Small intestine (tissue), 7 donors: Measurements from ENCODE around the gene HSD3B7. TPM values are rescaled to one million over a fixed set of nuclear protein-coding genes. Genes with fewer than 3 reads are reported as not detected.

Source experiments
- DNase-seq, 2 donors: peaks; one replicate each; pipeline versions ENCODE4 v3.0.0 to v3.0.0-alpha.2; 2013
- FAIRE-seq: peaks from 2 replicates; lab custom pipeline; 2012; peaks lifted over from hg19 to GRCh38; lab: Jason Lieb, UNC
- H3K27ac ChIP-seq, 3 donors: one replicate each; pipeline ENCODE4 v1.5.1; 2013; ENCODE audit warnings: low read length in 2 of 3, mild to moderate bottlenecking in 2 of 3, control low read depth in 1 of 3, inconsistent platforms in 1 of 3, low read depth in 1 of 3, moderate library complexity in 1 of 3
- H3K27me3 ChIP-seq, 3 donors: one replicate each; pipeline ENCODE4 v1.6.1; 2013; ENCODE audit warnings: low read length in 3 of 3, inconsistent platforms in 1 of 3; ENCODE audit not compliant: control insufficient read depth in 3 of 3, insufficient read depth in 3 of 3
- H3K36me3 ChIP-seq, 3 donors: one replicate each; pipeline ENCODE4 v1.6.1; 2013; ENCODE audit warnings: low read length in 3 of 3, inconsistent platforms in 1 of 3, low read depth in 1 of 3, mild to moderate bottlenecking in 1 of 3, moderate library complexity in 1 of 3; ENCODE audit not compliant: control insufficient read depth in 3 of 3, insufficient read depth in 2 of 3
- H3K4me1 ChIP-seq, 3 donors: one replicate each; pipeline ENCODE4 v1.6.1; 2013; ENCODE audit warnings: low read length in 2 of 3, inconsistent platforms in 1 of 3, low read depth in 1 of 3, mild to moderate bottlenecking in 1 of 3, moderate library complexity in 1 of 3; ENCODE audit not compliant: control insufficient read depth in 3 of 3, insufficient read depth in 2 of 3
- H3K4me3 ChIP-seq, 3 donors: one replicate each; pipeline ENCODE4 v1.5.1; 2013; ENCODE audit warnings: low read length in 3 of 3, control low read depth in 1 of 3, inconsistent platforms in 1 of 3, low read depth in 1 of 3, mild to moderate bottlenecking in 1 of 3, moderate library complexity in 1 of 3
- H3K9me3 ChIP-seq, 2 donors: one replicate each; pipeline ENCODE4 v1.6.1; 2013; ENCODE audit warnings: low read depth in 1 of 2, low read length in 1 of 2; ENCODE audit not compliant: control insufficient read depth in 2 of 2, insufficient read depth in 1 of 2
- WGBS, 3 donors: extraction: QIAGEN DNeasy Blood & Tissue Kit; methylation state at CpG; one replicate each; pipeline ENCODE4 v1.1.7; 2013; 5-methylcytosine and 5-hydroxymethylcytosine counted together
- polyA plus RNA-seq, 4 donors: library from polyadenylated mRNA; stranded (reverse) in 3 of 4; unstranded in 1 of 4; fragments of 200-250 nt in 3 of 4; fragments of 120-200 nt in 1 of 4; gene quantifications; one replicate each; pipeline versions ENCODE4 v1.2.1 to v1.2.3, GENCODE V29; 2013
- donor health status: healthy with polysubstance abuse.
- donor health status: control.
- donor health status: control.
- donor health status: Bipolar disorder and iron deficiency.
- donor health status: healthy.

Gene HSD3B7
- polyA plus RNA-seq, 4 donors, result 15.9 to 48.9 (median 23.2) TPM

DNA sequence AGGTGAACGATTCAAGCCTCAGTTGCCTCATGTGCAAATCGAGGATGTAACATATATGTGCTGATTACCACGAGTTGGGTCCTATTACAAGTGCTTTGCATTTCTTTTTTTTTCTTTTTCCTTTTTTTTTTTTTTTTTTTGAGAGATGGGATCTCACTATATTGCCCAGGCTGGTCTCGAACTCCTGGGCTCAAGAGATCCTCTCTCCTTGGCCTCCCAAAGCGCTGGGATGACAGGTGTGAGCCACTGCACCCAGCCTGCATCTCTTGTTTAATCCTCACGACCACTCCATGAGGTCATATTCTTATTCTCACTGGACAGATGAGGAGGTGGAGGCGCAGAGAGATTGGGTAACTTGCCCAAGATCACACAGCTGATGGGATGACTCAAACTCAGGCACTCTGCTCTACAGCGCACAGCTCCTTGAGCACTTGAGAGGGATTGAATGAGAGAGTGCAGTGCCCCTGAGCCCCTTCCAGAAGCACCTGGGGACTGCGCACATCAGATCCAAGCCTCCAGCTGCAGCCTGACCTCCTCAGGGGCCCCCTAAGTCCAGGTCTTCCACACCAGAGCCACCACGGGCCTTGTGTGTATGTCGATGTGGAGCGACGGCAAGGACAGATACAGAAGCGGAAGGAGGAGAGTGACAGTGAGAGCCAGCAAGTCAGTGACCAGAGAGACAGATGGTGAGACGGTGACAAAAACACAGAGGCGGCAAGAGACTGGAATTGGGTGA is 20.5 kb downstream of the HSD3B7 start:
- peaks cover 0 to 8% (median 0%) of the 10 kb centered on the region in 3 donors for H3K4me1 ChIP-seq
- FAIRE-seq (no peak), DNase-seq (no peak)
- H3K27me3 ChIP-seq, result peaks cover 0 to 46% (median 2%) of the 10 kb centered on the region in 3 donors
- 63 to 70% (median 69%) methylated on average over 16 of the region's 16 CpGs for WGBS, 3 donors
- no peaks in the 10 kb centered on the region for H3K9me3 ChIP-seq
- H3K27ac ChIP-seq, result no peak overlapping the region
- no peaks in the 10 kb centered on the region for H3K36me3 ChIP-seq
- no peak overlapping the region for H3K4me3 ChIP-seq

DNA sequence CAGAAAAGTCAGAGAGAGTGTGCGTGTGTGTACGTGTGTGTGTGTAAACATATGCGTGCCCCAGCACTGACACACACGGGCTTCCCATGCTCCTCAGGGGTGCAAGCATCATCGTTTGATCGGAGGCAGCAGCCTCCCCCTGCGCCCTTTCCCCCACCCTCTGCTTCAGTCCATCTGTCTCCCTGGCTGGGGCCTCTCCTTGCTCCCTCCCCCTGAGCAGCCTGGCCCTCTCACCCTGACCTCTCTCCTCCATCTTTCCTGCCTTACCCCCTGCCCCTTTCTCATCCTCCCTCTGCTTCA is 21.0 kb downstream of the HSD3B7 start:
- DNase-seq (no peak), FAIRE-seq (no peak)
- H3K9me3 ChIP-seq, result no peaks in the 10 kb centered on the region
- H3K27ac ChIP-seq, result no peak overlapping the region
- H3K4me1 ChIP-seq, result peaks cover 0 to 8% (median 0%) of the 10 kb centered on the region in 3 donors
- no peaks in the 10 kb centered on the region for H3K36me3 ChIP-seq
- H3K4me3 ChIP-seq, result no peak overlapping the region
- 35 to 59% (median 44%) methylated on average over 6 to 7 of the region's 7 CpGs for WGBS, 3 donors
- peaks cover 0 to 51% (median 4%) of the 10 kb centered on the region in 3 donors for H3K27me3 ChIP-seq

DNA sequence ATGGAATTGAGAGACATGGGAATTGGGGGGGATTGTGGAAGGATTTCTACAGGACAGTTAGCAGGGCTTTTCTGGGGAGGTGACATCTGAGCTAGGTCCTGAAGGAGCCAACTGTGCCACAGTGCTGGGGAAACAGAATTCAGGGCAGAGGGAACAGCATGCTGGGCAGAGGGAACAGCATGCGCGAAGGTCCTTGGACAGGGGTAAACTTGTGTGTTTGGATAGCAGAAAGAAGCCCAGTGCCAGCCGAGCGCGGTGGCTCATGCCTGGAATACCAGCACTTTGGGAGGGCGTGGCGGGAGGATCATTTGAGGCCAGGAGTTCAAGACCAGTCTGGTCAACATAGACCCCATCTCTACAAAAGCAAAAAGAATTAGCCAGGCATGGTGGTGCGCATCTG is 21.6 kb downstream of the HSD3B7 start:
- Histone ChIP-seq H3K4me1 (peaks cover 0 to 7% (median 0%) of the 10 kb centered on the region in 3 donors), H3K9me3 (no peaks in the 10 kb centered on the region), H3K36me3 (no peaks in the 10 kb centered on the region), H3K4me3 (no peak overlapping the region), H3K27ac (no peak overlapping the region), H3K27me3 (peaks cover 0 to 56% (median 9%) of the 10 kb centered on the region in 3 donors)
- WGBS, 3 donors, result 83 to 90% (median 88%) methylated on average over 8 of the region's 8 CpGs
- no peak for DNase-seq
- no peak for FAIRE-seq

DNA sequence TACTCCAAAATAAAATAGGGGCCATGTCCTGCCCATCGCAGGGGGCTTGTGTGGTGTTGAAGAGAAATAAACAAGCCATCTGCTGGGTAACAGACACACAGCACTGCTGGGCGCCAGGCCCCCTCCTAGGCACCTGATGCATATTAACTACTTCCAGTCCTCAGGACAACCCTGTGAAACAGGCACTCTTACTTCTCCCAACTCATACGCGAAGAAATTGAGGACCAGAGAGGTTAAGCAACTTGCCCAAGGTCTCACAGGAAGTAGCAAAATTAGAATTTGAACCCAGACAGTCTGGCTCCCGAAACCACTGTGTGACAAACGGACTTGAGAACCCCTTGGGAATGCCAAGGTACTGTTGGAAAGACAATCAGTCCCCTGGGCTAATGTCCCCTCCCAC is 22.7 kb downstream of the HSD3B7 start:
- Histone ChIP-seq H3K36me3 (no peaks in the 10 kb centered on the region), H3K4me1 (no peaks in the 10 kb centered on the region), H3K27ac (no peak overlapping the region), H3K27me3 (peaks cover 0 to 64% (median 9%) of the 10 kb centered on the region in 3 donors), H3K4me3 (no peak overlapping the region), H3K9me3 (no peaks in the 10 kb centered on the region)
- DNase-seq (no peak), FAIRE-seq (no peak)
- 53 to 55% (median 54%) methylated on average over 6 of the region's 6 CpGs for WGBS, 3 donors

DNA sequence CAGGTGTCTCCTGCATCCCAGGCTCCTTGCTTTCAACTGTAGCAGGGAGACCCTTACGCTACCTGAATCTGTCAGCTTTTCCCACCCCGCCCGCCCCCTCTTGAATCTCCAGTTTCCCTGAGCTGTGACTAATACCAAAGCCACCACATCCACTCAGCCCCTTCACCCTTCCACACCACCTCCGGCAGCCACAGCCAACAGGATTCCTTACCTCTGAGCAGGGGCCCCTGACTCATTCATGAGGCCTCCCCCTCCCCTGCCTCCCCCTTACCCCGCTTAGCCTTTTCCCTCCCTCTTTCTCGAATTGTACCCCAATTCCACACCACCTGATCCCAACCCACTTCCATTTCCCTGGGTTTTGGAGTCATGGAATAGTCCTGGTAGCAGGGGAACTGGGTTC is 23.1 kb downstream of the HSD3B7 start:
- no peaks in the 10 kb centered on the region for H3K9me3 ChIP-seq
- H3K27me3 ChIP-seq, result peaks cover 0 to 64% (median 9%) of the 10 kb centered on the region in 3 donors
- H3K4me1 ChIP-seq, result no peaks in the 10 kb centered on the region
- H3K4me3 ChIP-seq, result no peak overlapping the region
- FAIRE-seq (no peak), DNase-seq (no peak)
- no peaks in the 10 kb centered on the region for H3K36me3 ChIP-seq
- H3K27ac ChIP-seq, result no peak overlapping the region
- 61 to 76% (median 65%) methylated on average over 6 of the region's 6 CpGs for WGBS, 3 donors

DNA sequence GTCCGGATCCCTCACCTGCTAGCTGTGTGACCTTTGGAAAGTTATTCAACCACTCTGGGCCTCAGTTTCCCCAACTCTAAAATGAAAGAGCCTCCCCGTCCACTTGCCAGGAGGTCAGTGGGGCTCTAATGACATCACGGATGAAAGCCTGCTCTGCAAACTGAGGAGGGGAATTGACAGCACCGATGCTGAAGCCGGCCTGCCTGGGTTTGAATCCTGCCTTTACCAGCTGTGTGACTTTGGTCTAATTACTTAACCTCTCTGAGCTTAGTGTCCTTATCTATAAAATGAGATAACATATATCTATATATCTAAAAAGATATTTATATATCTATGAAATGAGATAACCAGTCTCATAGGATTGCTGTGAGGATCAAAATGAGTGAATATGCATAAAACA is 23.5 kb downstream of the HSD3B7 start:
- Histone ChIP-seq H3K4me1 (no peaks in the 10 kb centered on the region), H3K27ac (no peak overlapping the region), H3K36me3 (no peaks in the 10 kb centered on the region), H3K9me3 (no peaks in the 10 kb centered on the region), H3K4me3 (no peak overlapping the region), H3K27me3 (peaks cover 0 to 66% (median 9%) of the 10 kb centered on the region in 3 donors)
- 78 to 87% (median 81%) methylated on average over 5 of the region's 5 CpGs for WGBS, 3 donors
- DNase-seq (no peak), FAIRE-seq (no peak)

DNA sequence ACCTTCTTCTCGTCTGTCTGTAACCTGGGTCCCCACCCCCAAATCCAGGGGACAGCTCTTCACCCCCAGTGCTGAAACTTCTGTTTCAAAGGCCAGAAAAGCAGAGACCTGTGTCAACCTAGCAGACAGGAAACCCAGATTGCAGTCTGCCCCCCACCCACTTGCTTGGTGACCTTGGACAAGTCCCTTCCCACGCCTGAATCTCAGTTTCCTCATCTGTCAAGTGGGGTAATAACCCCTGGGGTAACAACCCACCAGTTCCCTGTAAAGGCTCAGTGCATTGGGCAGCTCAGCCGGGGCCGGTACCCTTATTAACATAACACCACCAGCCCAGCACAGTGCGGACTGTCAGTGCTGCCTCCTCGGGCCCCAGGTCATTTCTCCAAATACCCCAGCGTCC is 24.1 kb downstream of the HSD3B7 start:
- Histone ChIP-seq H3K4me1 (no peaks in the 10 kb centered on the region), H3K27me3 (peaks cover 0 to 67% (median 9%) of the 10 kb centered on the region in 3 donors), H3K9me3 (no peaks in the 10 kb centered on the region), H3K4me3 (no peak overlapping the region), H3K36me3 (no peaks in the 10 kb centered on the region), H3K27ac (no peak overlapping the region)
- no peak for DNase-seq
- 72 to 79% (median 77%) methylated on average over 7 of the region's 7 CpGs for WGBS, 3 donors
- no peak for FAIRE-seq

DNA sequence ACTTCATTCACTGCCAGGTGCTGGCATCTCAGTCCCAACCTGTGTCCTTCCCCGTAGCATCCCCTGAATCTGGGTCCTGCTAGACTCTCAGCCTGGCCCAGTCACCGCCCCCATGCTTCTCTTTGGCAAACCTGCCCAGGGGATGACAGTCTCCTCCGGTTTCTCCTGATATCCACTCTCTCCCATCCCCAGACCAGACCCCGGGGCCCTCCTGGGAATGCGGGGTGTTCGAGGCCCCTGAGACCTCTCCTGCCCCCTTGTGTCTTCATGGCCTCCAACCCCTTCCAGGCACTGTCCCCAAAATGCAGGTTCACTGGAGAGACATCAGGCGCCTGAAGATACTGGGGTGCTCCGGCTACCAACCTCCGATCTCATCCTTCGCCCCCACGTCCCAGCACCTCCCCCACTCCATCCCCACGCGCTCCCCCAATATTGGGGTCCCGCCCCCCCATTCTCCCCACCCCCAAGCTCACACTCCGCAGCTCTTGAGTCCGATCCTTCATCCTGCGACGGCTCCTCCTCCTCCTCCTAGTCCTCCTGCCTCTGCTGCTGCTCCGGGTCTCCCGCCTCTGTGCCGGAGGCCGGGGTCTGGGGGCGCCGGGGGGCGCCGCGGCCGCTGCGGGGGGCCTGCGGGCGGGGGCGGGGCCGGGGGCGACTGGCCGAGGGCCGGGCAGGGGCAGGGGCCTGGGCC is 25.0 kb downstream of the HSD3B7 start:
- H3K4me3 ChIP-seq, result peak overlapping the region in 1 of 3 donors; percentile 10
- peaks cover 0 to 63% (median 9%) of the 10 kb centered on the region in 3 donors for H3K27me3 ChIP-seq
- DNase-seq (no peak), FAIRE-seq (no peak)
- no peaks in the 10 kb centered on the region for H3K36me3 ChIP-seq
- H3K9me3 ChIP-seq, result no peaks in the 10 kb centered on the region
- 13 to 20% (median 18%) methylated on average over 25 to 36 of the region's 36 CpGs for WGBS, 3 donors
- no peak overlapping the region for H3K27ac ChIP-seq
- H3K4me1 ChIP-seq, result no peaks in the 10 kb centered on the region
